NCI-H526 treated with DMSO at 0.1 percent for 48 hours (cell line): Measurements from ENCODE around the gene PRKCQ.

Experiments used
- DNase-seq: peaks from one replicate; lab custom pipeline; 2025; lab: John Stamatoyannopoulos, UW

Gene PRKCQ

DNA sequence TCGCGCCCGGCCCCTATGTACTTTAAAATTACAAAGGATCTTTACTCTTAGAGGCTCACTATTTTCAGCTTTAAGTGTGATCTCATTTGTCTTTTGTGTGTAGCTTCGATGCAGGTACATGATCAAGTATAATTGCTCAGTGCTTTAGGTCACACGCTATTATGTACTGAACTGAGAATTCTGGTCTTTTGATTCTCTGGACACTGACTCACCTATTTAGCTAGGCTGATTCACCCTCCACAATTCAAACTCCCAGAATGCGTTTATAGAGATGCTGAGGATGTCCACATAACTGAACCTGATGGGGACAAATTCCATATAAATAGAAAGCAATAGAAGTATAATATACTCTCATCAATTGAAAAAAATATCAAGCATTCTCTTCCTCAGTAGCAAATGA lies 57.8 kb downstream of the PRKCQ start:
- DNase-seq: no peak

DNA sequence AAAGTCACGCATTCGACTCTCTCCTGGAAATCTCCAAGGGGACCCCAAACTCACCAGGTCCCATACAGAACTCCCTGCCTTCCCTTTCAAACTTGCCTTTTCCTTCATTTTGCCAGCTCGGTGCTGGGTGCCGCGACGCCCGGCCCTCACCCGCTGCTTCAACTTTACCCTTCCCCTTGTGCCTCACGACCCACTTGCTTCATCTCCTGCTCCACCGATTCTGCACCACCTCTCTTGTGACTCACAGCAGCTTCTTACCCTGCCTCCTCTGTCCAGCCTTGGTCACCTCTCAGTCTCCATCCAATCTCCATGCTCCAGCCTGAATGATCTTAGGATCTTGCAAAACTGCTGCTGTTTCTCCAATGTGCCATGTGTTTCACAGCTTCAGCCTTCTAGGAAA lies 59.9 kb downstream of the PRKCQ start:
- no peak for DNase-seq

DNA sequence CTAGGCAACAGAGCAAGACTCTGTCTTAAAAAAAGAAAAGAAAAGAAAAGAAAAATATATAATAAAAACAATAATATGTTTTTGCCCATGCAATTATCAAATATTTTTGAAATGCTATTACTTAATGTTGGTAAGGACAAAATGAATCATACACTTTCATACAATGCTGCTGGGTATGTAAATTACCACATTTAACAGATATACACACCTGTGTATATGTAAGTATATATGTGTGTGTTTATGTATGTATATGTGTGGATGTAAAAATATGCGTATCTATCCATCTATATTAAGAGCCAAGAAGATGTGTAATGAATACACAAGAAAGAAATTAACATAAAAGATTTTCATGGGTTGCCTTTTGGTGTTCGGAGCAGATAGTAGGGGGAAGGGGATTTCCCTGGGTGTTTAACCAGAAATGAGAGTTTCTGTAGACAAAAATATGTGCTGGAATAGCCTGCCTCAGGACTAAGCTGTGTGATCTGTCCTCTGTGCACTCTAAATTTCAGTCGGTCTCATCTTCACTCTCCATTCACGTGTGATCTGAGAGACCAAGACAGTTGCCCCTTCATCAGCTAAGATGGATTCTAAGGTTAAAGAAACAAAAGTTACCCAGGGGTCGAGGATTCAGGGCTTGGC lies 61.2 kb downstream of the PRKCQ start:
- no peak for DNase-seq

DNA sequence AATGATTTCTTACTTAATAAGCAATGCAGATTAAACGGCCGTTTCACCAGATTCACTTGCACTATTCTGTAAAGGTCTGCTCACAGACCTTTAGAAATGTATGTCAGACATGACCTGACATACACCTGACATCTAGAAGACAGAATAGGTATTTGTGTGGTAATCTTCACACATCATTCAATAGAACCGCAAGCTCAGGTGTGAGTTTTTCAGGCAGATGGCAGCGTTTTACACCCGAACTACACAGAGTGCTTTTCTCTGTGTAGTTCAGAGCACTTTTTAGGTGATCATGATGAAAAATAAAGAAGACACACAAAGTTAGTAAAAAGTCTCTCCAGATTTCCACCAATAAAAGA lies 63.2 kb downstream of the PRKCQ start:
- no peak for DNase-seq

DNA sequence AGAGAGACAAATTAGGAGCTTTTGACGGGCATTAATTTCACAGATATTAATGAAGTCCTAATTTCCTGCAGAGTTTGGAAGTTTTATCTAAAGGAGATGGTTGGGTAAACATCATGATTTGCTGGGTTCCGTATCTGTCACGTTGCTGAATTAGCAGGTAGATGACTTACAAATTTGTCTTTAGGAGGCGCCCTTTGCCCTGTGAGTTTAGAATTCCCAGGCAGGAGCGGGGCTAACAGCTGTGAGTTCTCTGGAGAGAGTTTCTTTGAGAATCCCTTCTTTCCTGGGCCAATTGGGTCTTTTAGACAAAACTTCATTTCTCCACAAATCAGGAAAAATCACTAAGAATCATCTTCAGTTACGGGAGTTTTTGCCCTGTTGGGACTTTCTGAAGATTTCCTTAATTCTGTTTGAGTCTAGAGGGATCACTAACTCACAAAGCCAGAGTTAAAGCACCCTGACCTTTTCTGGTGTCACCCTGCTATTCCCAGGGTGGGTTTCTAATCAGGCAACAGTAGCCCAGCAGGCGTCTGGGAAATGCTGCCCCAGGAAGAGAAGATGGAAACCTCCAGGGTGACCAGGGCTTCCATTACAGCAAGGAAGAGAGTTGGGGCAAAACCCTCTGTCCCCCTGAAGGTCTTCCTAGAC lies 63.7 kb downstream of the PRKCQ start:
- no peak for DNase-seq

DNA sequence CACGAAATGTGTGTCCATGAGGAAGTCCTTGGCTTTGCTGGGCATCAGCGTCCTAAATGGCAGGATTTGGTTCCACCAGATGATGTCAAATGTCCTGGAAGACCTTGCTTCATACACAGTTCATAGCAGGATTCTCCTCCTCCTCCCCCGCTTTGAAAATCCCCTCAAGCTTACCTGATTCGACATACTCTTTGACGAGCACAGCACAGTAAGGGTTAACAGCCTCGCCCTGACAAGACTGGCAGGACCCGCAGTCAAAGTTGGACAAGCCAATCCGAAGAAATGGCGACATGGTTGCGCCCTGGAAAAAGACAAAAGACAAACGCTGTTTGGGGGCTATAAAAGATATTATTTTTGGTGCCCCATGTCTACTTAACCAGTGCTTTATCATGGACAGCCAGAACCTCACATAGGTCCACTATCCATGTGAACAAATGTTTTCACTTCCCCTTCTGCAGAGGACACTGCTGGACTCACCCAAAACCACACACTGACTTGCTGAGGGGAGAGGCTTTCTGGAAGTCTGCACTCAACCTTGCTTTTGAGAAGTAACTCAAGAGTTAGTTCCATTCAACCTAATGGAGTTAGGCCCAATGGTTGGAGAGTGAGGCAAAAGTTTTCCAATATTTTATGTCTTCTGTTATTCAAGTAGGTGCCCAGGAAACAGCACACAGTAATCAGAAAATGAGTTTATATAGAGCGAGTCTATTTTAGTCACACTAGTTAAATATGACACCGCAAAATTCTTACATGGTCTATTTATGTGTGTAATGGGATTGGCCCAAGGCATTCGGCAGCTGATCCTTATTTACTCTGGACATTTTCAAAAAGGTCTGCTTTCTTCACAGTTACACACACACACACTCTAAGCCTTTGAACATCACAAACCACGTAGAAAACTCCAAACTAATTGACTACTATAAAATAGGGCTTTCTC lies 65.0 kb downstream of the PRKCQ start:
- DNase-seq: no peak

DNA sequence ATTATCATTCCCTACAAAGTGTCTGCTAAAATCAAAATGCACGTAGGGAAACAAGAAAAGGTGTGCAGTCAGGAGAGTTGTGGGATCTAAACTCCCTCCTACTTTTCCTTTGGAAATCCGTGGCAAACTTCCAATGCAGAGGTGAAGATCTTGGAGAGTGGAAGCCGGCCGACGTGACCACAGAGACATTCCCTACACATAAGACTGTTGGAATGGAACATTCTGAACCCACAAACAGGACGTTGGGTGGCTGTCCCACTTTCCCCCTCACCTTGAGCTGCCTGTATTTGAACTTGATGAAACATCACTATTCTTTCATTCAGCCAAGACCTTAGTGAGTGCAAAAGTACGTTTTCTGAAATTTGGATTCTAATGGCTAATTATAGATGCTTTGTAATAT lies 65.9 kb downstream of the PRKCQ start:
- DNase-seq: no peak

DNA sequence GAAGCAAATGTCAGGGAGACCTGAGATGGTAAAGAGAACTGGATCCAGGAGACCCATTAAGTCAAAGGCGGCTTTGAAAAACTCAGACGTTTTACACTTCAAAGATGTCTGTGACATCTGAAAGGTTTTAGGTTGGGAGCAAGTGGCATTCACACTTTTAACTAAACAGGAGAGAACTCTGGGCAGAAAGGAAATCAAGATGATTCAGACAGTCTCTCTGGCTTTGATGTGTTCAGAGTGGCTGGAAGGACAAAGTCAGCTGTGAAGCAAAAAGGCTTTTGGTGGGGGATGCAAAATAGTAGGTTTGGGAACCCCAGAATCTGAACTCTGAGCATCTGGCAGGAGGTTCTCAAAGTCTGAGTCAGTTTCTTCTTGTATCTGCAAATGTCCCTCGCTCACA lies 66.6 kb downstream of the PRKCQ start:
- no peak for DNase-seq

DNA sequence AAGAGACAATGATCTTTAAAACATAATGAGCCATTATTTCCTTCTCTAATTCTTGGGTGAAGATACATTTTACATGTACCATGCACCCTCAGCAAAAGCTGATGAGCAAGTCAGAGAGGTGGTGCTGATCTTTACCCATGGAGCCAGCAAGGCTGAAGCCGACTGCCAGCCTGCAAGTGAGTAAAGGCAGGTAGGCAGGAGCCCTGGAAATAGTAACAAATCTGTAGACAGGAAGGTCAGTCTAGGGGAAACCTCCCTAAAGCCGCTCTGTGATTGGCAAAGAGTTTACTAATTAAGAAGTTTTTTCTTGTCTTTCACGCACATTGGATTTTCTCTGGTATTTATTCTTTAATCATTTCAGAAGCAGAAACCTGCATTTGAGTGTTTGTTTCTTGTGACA lies 67.9 kb downstream of the PRKCQ start:
- no peak for DNase-seq

DNA sequence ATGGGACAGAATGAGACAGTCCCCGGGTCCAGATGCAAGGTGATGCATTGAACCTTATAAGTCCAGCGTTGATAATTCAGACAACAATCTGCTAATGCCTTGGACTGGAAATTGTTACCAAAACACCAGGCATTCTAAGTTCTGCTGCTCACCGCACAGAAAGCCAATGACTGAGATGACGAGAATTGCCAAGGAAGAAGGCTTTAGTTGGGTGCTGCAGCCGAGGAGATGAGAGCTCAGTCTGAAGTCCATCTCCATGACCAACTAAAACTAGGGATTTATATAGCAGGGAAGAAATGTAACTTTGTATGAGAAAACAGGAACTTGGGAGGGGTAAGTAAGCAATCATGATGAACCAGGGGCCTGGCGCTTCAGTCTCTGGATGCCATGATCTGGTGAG lies 68.7 kb downstream of the PRKCQ start:
- no peak for DNase-seq

DNA sequence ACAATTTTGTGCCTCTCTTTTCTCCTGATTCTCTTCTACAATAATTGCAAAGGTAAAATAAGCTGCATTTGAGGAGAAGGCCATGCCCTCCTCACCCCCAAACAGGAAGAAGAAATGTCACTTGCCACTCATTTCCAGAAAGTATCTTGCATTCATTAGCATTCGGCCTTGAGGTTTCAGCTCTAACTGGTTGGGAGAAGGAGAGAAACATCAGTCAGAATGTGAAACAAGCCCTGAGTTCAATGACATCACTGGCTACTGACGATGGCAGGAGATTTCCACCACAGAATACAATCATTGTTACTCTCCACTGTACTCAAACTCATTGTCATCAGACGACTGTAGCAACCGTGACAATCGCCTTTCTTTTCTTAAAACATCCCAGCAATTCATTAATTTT lies 72.8 kb downstream of the PRKCQ start:
- DNase-seq: no peak

DNA sequence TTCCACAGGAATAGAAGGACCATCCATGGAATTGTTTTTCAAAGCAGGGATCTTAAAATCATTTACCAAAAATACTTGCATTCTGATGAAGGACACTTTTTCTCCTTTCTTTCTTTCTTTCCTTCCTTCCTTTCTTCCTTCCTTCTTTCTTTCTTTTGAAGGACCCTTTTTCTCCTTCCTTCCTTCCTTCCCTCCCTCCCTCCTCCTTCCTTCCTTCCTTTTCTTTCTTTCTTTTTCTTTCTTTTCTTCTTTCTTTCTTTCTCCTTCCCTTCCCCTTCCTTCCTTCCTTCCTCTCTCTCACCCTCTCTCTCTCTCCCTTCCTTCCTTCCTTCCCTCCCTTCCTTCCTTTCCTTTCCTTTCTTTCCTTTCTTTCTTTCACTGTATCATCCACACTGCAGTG lies 74.8 kb downstream of the PRKCQ start:
- no peak for DNase-seq

DNA sequence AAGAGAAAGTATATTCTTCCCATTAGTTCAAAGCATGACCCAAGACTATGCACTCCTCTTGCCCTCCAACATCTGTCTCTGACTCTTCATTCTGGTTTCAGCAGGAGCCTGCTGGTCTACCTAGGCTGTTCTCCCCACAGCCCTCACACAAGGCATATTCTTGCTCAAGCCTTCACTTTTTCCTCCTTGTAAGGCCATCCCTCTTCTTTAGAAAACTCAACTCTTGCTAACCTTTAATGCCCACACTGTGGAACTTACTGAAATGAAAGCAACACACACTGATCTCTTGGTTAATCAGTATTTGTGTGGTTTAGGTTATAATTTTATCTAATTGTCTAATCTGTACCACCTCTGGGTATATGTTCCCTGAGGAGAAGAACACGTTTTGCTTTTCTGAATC lies 75.8 kb downstream of the PRKCQ start:
- no peak for DNase-seq

DNA sequence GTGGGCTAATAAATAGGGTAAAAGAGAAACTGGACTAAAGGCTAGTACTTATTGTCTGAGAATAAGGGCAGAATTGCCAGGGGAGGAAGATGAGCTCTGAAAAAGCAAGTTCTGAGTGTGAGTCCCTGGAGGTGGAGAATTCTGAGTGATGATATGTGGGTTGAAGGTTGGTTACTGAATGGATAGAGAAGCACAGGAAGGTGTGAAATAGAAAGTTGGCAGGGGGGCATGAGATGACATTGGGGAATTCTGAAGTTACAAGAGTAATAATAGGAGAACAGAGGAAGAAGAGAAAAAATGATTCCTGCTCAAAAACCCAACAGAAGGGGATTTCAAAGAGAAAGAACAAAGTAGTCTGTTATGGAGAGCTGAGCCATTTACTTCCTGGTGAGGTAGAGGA lies 76.9 kb downstream of the PRKCQ start:
- DNase-seq: no peak

DNA sequence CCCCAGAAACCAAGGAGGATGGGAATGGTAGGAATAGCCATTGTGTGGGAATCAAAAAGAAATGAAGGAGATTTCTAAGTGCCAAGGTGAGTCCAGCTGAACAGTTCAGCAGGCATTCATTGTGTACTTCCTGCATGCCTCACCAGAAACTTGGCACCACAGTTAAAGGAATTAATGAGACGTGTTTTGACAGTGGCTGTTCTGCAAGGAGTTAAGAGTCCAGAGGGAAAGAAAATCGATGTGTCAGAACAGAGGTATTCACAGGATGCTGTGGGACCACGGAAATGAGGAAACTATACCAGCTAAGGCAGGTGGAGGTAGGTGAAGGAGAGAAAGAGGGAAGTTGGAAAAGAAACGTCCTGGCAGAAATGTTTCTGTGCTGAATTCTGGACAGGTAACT lies 78.1 kb downstream of the PRKCQ start:
- DNase-seq: no peak

DNA sequence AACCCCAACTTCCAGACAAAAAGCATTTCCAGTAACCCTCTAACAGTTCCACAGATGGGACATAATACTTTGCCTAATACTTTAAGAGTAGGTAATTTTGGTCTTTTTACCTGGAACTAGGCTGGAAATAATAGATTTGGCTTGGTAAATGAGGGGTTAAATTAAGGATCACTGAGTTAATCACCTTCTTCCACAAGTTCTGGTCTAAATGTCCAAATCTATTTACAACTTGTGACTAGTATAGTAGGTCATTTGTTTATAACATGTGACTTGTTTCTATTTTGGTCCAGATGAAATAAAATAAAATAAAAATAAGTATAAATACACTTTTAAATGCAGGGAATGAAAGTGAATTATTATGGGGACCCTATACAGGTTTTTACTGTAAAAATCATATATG lies 80.1 kb downstream of the PRKCQ start:
- DNase-seq: no peak

DNA sequence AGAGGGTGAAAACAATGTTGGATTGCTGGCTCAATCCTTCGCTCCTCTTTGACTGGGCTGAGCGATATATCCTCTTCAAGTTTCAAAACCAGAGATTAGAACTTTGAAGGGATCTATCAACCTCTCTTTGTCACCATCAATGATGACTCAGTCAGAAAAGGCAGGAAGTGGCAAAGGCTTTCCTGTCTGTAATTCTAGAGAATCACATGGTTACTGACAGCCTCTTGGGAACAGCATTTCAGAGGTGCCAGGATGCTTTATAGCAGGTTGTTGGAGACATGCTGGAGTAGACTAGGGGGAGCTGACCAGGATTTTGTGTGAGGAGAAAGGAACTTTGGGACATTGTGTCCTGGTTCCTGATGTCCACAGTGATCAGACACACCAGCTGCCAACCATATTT lies 81.3 kb downstream of the PRKCQ start:
- no peak for DNase-seq

DNA sequence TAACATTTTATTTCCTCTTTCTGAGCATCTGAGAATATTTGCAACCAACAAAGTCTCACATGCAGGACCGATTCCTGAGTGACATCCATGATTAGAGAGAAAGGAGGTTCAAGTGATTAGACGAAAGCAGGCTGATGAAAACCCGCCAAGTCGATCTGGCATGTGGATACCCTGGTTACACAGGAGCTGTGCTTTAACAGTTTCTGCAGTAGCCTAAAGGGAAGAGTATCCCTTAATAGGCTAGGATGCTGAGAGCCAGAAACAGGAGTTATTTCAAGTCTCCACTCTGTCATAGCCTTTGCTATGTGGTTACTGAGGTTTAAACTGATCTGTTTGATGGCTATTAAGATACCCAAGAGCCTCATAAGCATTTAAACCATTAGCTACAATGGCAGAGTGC lies 82.5 kb downstream of the PRKCQ start:
- no peak for DNase-seq

DNA sequence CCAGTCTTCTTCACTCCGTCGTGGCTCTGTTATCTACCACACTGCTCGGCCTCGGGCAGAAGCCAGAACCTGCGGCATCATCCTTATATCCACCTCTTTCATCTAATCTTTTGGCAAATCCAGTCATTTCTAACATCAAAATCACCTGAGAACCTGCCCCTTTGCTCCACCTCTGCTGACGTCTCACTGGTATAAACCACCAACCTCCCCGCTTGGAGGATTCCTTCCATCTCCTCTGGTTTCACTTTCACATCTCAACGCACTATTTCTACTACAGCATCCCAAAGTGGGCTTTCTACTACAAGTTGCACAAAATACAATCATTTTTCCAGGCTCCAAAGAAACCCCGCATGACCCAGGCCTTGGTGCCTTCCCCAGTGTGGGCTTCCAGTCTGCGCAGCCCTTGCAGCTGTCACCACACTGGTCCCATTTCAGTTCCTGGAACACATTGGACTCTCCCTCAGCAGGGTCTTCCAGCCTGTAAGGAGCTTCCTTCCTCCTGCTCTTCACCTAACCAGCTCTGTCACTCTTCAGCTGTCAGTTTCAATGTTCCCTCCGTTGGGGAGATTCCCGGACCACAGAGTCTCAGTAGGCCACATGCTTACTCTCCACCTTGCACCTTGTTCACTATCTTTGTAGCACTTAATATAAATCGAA lies 85.0 kb downstream of the PRKCQ start:
- no peak for DNase-seq

DNA sequence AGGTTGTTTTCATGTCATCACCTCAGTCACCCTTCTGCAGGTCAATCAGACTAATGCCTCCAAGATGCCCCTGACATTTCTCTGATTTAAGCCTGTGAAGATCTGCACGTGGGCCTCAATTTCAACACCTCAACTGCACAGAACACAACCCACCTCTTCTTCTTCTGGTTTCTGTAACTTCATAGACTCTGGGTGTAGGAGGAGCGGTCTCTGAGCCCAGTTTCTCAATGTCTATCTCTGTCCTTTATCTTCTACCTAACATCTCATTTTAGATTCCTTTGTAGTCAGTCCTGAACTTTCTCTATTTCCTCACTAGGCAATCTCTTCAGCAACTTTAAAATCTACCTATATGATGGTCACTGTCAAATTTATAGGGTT lies 85.6 kb downstream of the PRKCQ start:
- DNase-seq: no peak

DNA sequence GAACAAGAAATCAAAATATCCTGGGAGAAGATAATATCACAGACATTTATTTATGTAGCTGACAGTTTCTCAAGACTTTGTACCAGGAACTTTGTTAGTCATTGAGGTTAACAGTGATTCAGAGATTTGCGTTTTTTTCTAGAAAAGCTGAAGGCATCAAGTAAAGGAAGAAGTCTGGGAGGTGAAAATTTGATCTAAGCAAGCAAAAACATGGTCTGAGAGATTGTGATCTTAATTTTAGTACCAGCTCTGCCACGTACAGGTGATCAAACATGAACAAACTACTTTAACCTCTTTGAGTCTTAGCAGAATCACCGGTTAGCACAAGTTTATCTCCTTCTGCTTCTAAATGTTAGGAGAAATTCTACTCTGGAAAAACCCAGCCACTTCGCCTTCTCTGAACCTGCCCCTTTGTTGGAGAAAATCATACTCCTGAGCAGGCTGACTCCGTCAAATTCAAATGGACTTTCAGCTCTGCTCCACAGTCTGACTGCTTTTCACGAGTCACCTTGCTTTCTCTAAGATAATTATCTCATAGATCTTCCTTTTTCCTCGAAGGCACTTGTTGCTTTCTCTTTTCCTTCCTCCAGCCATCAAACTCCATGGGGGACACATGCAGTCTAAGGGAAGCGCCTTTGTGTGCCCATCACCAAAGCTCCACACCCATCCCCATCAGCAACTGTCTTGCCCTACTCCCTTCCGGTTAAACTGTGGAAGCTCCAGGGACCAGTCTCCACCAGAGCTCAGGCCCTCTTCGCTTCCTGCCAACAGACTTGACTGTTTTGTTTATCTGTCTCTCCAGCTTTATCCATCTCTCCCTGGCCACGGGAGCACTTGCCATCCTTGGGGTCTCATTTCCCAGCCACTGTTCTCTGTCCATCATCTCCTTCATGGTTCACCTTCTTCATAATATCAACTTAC lies 86.3 kb downstream of the PRKCQ start:
- no peak for DNase-seq

DNA sequence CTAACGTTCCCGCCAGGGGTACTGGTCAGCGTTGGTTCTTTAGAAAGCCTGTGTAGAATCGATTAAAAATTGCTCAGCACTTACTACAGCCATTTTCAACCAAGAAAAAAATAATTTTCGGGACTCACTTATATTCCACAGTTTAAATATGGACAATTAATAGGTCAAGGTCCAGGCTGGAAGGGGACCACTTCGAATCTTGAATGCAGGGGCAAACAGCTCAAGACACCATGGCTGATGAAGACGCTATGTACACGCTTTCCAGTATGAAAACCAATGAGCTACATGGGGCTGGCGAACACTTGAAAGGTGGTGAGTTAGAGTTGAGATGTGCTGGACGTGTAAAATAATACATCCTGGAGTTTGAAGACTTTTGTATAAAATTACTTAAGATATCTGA lies 87.2 kb downstream of the PRKCQ start:
- no peak for DNase-seq
